Prostate gland (tissue), 2 donors: ENCODE data around the gene ANKRD11.

ENCODE experiments used
- POLR2A ChIP-seq: fragments of 450-650 bp; IDR thresholded peaks from one replicate; pipeline ENCODE4 v1.6.1; 2016; ENCODE audit warnings: antibody characterized with exemption, mild to moderate bottlenecking
- POLR2AphosphoS5 ChIP-seq: sonication (generic); formaldehyde crosslinking; IDR thresholded peaks from one replicate; pipeline ENCODE4 v1.6.1; 2017; ENCODE audit warnings: antibody characterized with exemption
- TF ChIP-seq, protein P1 (sequence below), 4 experiments: fragments of 200-600 bp in 2 of 4; fragments of 450-650 bp in 2 of 4; sonication (generic) in 2 of 4; IDR thresholded peaks; 1 replicate in 3 of 4; 2 replicates in 1 of 4; pipeline ENCODE4 v1.5.1; 2016 to 2019; ENCODE audit warnings: antibody characterized with exemption in 4 of 4, mild to moderate bottlenecking in 2 of 4, moderate library complexity in 2 of 4

DNA sequence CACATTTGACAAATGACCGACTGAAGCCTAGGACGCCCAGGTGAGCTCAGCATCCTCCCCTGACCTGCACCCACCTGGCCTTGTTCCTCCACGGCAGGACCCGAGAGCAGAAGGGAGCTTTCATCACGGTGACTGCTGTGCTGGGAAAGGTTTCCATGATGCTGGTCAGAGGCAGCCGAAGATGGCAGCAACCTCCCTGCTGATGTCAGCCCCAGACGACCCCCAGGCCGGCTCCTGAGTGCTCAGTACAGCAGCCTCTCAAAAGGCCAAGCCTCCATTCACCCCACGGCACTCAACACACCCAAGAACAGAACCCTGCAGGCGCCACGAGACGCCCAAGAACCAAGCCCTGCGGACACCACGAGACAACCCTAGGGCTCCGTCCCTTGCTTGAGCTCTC is 119.8 kb downstream of the ANKRD11 start:
- TF ChIP-seq POLR2A = no peak
- TF ChIP-seq, protein P1, sequence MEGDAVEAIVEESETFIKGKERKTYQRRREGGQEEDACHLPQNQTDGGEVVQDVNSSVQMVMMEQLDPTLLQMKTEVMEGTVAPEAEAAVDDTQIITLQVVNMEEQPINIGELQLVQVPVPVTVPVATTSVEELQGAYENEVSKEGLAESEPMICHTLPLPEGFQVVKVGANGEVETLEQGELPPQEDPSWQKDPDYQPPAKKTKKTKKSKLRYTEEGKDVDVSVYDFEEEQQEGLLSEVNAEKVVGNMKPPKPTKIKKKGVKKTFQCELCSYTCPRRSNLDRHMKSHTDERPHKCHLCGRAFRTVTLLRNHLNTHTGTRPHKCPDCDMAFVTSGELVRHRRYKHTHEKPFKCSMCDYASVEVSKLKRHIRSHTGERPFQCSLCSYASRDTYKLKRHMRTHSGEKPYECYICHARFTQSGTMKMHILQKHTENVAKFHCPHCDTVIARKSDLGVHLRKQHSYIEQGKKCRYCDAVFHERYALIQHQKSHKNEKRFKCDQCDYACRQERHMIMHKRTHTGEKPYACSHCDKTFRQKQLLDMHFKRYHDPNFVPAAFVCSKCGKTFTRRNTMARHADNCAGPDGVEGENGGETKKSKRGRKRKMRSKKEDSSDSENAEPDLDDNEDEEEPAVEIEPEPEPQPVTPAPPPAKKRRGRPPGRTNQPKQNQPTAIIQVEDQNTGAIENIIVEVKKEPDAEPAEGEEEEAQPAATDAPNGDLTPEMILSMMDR (IDR thresholded peaks at IDR 0.05) = no peak
- TF ChIP-seq POLR2AphosphoS5 = no peak
